ENCODE measurements around the gene CCT3. TPM values are rescaled to one million over a fixed set of nuclear protein-coding genes. Genes with fewer than 3 reads are reported as not detected.

CCT3 gene
- polyA plus RNA-seq, 5 donors, result 255 to 338 (median 275) TPM

- DNase-seq, result peak; percentile 97 to 98
These were observed 55.4 kb downstream of the CCT3 start, which contains the start of gene SMG5 for GRCh38 chr1:156282479-156283222. SMG5 (minus strand) TSS chr1:156282825; CDS start chr1:156282680, 145 bp downstream.

DNA sequence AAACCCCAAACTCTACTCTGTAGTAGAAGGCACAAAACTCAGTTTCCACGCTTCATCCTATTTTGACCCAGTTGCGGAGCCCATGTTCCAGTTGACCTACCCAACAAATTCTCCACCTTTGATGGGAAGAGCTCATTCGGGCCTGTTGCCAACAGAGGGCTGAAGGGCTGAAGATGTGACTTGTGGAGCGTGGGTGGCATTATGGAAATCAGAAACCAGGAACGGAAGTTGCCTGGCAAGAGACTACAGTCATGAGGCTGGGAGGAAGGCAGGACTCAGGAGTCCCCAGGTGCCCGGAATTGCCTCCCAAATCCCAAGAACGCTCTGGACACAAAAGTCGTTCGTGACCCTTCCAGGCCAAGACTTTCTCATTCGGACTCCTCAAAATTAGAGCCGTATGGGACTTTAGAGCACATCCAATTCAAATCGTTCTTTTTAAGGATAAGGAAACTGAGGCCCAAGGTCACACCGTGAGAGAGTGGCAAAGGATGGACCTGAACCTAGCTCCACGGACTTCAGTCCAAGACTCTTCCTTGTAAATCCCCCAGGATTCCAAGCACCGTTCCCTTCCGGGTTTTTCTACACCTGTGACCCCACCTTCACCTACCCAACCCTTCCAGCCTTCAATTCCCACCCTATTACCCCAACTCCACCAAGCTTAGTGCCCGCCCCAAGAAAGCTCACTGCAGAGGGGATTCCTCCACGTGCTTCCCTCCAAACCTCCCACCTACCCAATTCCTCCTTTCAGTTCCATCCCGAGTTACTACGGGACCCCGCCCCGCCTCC is 56.2 kb downstream of the CCT3 start:
- no peak for DNase-seq

DNA sequence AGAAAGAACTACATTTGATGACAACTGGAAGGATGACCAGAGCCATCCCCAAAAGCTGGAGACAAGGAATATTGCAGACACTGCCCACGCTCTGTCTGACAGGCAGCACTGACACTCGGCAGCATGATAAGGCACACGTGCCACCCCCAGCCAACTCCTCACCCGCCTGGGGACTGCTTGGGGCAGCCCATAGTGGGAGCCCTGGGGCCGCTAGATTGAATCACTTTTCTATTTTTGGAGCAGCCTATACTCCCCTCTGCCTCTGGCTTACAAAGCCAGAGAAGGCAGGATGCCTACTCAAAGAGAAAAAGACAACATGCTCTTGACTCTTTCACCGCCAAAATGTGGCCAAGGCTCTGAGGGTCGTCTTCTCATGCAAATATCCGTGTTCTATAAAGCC is 56.8 kb downstream of the CCT3 start:
- no peak for DNase-seq

DNA sequence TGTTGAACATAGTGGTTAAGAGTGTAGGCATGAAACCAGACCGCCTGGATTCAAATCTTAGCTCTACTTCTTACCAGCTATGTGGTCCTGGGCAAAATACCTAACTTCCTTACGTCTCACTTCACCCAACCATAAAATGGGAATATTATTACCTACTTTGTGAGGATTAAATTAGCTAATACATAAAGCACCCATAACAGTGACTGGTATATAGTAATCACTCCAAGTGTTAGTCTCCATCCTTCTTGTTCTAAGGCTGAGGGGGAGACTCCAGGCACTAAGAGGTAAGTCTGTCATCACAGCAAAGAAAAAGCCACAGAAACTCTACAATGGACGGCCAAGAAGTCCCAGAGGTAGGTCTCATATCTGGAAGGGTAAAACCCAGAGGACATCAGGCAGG is 58.3 kb downstream of the CCT3 start:
- no peak for DNase-seq

- DNase-seq, result no peak
These were observed 61.1 kb downstream of the CCT3 start for GRCh38 chr1:156276966-156277381.

DNA sequence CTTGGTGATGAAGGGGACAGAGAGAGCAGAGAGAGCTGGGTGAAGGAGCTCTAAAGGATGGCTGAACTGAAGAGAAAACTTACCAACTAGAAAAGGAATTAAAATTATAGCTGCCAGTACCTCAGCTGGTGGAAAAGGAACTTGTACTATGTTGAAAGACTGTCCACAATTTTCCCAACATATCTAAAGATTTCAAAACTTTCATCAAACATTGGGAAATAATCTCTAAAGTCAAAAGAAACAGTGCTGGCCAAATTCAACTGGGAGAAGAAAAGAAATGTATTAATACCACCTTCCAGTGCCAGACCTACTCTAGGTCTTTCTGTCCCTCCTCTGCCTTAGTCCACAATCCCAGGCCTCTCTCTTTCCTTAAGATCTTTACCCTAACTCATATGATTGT is 61.6 kb downstream of the CCT3 start:
- no peak for DNase-seq

- no peak for DNase-seq
These were observed 67.8 kb downstream of the CCT3 start for GRCh38 chr1:156270314-156270713.

GRCh38 chr1:156268336-156268735 is 69.8 kb downstream of the CCT3 start:
- no peak for DNase-seq

- DNase-seq, result no peak
These were observed 72.0 kb downstream of the CCT3 start for GRCh38 chr1:156266051-156266450.

- DNase-seq, result no peak
These were observed 74.8 kb downstream of the CCT3 start for GRCh38 chr1:156263288-156263655.

- no peak for DNase-seq
These were observed 75.4 kb downstream of the CCT3 start for GRCh38 chr1:156262461-156263287.

GRCh38 chr1:156260896-156261295 is 77.2 kb downstream of the CCT3 start:
- DNase-seq, result no peak

GRCh38 chr1:156259805-156260204 is 78.3 kb downstream of the CCT3 start:
- no peak for DNase-seq

Other genes starting within 250 kb of the CCT3 start
- 100 to 1,000 TPM in 1 of 5 donors, 10 to 100 TPM in 4; 71.3 to 128 (median 78.0) TPM for gene LMNA, start 223.6 kb downstream of the CCT3 start, polyA plus RNA-seq (ENCODE audit: insufficient read depth in 1 of 5, insufficient read length in 5 of 5, low replicate concordance in 1 of 5)
- 10 to 100 TPM; 15.2 to 26.3 (median 24.5) TPM for gene SEMA4A, start 184.7 kb downstream of the CCT3 start, polyA plus RNA-seq (ENCODE audit: insufficient read depth in 1 of 5, insufficient read length in 5 of 5, low replicate concordance in 1 of 5)
- gene SLC25A44, start 144.2 kb downstream of the CCT3 start, polyA plus RNA-seq (ENCODE audit: insufficient read depth in 1 of 5, insufficient read length in 5 of 5, low replicate concordance in 1 of 5), result 10 to 100 TPM; 15.4 to 19.6 (median 18.1) TPM
- 10 to 100 TPM; 72.7 to 99.8 (median 76.9) TPM for gene PMF1, start 125.3 kb downstream of the CCT3 start, polyA plus RNA-seq (ENCODE audit: insufficient read depth in 1 of 5, insufficient read length in 5 of 5, low replicate concordance in 1 of 5)
- gene BGLAP, start 96.1 kb downstream of the CCT3 start, polyA plus RNA-seq (ENCODE audit: insufficient read depth in 1 of 5, insufficient read length in 5 of 5, low replicate concordance in 1 of 5), result 10 to 100 TPM in 1 of 5 donors, 1 to 10 TPM in 4; 3.4 to 10.4 (median 6.5) TPM
- gene PAQR6, start 90.2 kb downstream of the CCT3 start, polyA plus RNA-seq (ENCODE audit: insufficient read depth in 1 of 5, insufficient read length in 5 of 5, low replicate concordance in 1 of 5), result 1 to 10 TPM; 2.4 to 4.0 (median 3.3) TPM
- gene SMG5, start 55.5 kb downstream of the CCT3 start, polyA plus RNA-seq (ENCODE audit: insufficient read depth in 1 of 5, insufficient read length in 5 of 5, low replicate concordance in 1 of 5), result 10 to 100 TPM; 40.9 to 59.5 (median 52.6) TPM
- gene TMEM79, start 54.0 kb downstream of the CCT3 start, polyA plus RNA-seq (ENCODE audit: insufficient read depth in 1 of 5, insufficient read length in 5 of 5, low replicate concordance in 1 of 5), result 10 to 100 TPM in 1 of 5 donors, 1 to 10 TPM in 4; 8.5 to 10.1 (median 8.6) TPM
- 10 to 100 TPM; 35.0 to 42.9 (median 40.2) TPM for gene GLMP, start 42.6 kb downstream of the CCT3 start, polyA plus RNA-seq (ENCODE audit: insufficient read depth in 1 of 5, insufficient read length in 5 of 5, low replicate concordance in 1 of 5)
- not detected for gene VHLL, start 39.0 kb downstream of the CCT3 start, polyA plus RNA-seq (ENCODE audit: insufficient read depth in 1 of 5, insufficient read length in 5 of 5, low replicate concordance in 1 of 5)
- 1 to 10 TPM in 3 of 5 donors, under 1 TPM in 2; 0.60 to 1.4 (median 1.0) TPM for gene TSACC, start 234 bp upstream of the CCT3 start, polyA plus RNA-seq (ENCODE audit: insufficient read depth in 1 of 5, insufficient read length in 5 of 5, low replicate concordance in 1 of 5)
- 1 to 10 TPM; 2.3 to 4.1 (median 3.3) TPM for gene RHBG, start 30.9 kb upstream of the CCT3 start, polyA plus RNA-seq (ENCODE audit: insufficient read depth in 1 of 5, insufficient read length in 5 of 5, low replicate concordance in 1 of 5)
- gene MEF2D, start 162.5 kb upstream of the CCT3 start, polyA plus RNA-seq (ENCODE audit: insufficient read depth in 1 of 5, insufficient read length in 5 of 5, low replicate concordance in 1 of 5), result 10 to 100 TPM; 20.3 to 38.1 (median 29.4) TPM
- 10 to 100 TPM in 4 of 5 donors, 1 to 10 TPM in 1; 9.7 to 26.3 (median 16.4) TPM for gene IQGAP3, start 234.3 kb upstream of the CCT3 start, polyA plus RNA-seq (ENCODE audit: insufficient read depth in 1 of 5, insufficient read length in 5 of 5, low replicate concordance in 1 of 5)
- under 1 TPM in 3 of 5 donors, not detected in 2; 0.08 to 0.27 (median 0.21) TPM for gene TTC24, start 241.4 kb upstream of the CCT3 start, polyA plus RNA-seq (ENCODE audit: insufficient read depth in 1 of 5, insufficient read length in 5 of 5, low replicate concordance in 1 of 5)